ENCODE results near the gene SASH1.

GRCh38 chr6:148427333-148427732 lies 84.7 kb downstream of the SASH1 start:
- TF ChIP-seq CTCF (IDR thresholded peaks at IDR 0.05) (no peak), POLR2AphosphoS5 (IDR thresholded peaks at IDR 0.05; ENCODE audit: insufficient read depth in 1 of 2, low read depth in 1 of 2) (no peak)
